HCT116 (cell line): ENCODE results near the gene HAPLN1. TPM values are rescaled to one million over a fixed set of nuclear protein-coding genes. Genes with fewer than 3 reads are reported as not detected.

Experiments
- ATAC-seq: fragments of 200-7000 bp; cut with Tn5 transposase; 2 replicates; pipeline ENCODE4 v1.9.1; 2020; ENCODE audit warnings: mild to moderate bottlenecking, moderate library complexity
- BruUV-seq: library from RNA; stranded (reverse); fragments of 400-500 nt; replicated peaks from 2 replicates; lab custom pipeline; 2021; lab: Mats Ljungman, UMichigan
- CTCF ChIA-PET: fragments of 300-600 bp; sonication (Branson Sonifier 250); formaldehyde crosslinking; loops from one replicate; lab custom pipeline; 2021; ENCODE audit warnings: antibody characterized with exemption; lab: Charles Lee
- POLR2A ChIA-PET: fragments of 300-600, 350-600 bp; sonication (Branson Sonifier 250); formaldehyde crosslinking; loops from one replicate; lab custom pipeline; 2021; ENCODE audit warnings: antibody characterized with exemption; lab: Charles Lee
- RAD21 ChIA-PET, 2 experiments: fragments of 300-600 bp; sonication (Branson Sonifier 250); formaldehyde crosslinking; loops; one replicate each; lab custom pipeline; 2023; ENCODE audit warnings: low total read pairs in 2 of 2; ENCODE audit not compliant: uncharacterized antibody in 2 of 2, unreplicated experiment in 2 of 2, low non-redundant PET in 1 of 2; lab: Charles Lee
- DNase-seq: peaks from one replicate; pipeline ENCODE4 v3.0.0-alpha.2; 2010; ENCODE audit warnings: low read depth, low spot score
- H2AFZ ChIP-seq: fragments of 200-600 bp; shearing (Covaris generic), sonication (generic); 2 replicates; pipeline ENCODE4 v1.6.1; 2017; ENCODE audit warnings: low read depth, mixed run types, mixed read lengths, antibody characterized with exemption, low read length; ENCODE audit not compliant: poor library complexity, severe bottlenecking
- H3K27ac ChIP-seq: 2 replicates; pipeline ENCODE4 v1.5.1; 2012; ENCODE audit warnings: low read depth, low read length
- H3K27me3 ChIP-seq: fragments of 200-600 bp; sonication (generic); 2 replicates; pipeline ENCODE4 v1.6.1; 2016; ENCODE audit warnings: mixed run types, low read length, mixed read lengths; ENCODE audit not compliant: insufficient read depth
- H3K36me3 ChIP-seq, 2 experiments: fragments of 200-500 bp in 1 of 2; fragments of 200-600 bp in 1 of 2; sonication (Bioruptor generic) in 1 of 2; sonication (generic) in 1 of 2; 2 replicates each; pipeline versions ENCODE4 v1.5.1 to v1.6.1; 2014 to 2016; ENCODE audit warnings: low read length in 2 of 2, inconsistent platforms in 1 of 2, mixed read lengths in 1 of 2, mixed run types in 1 of 2; ENCODE audit not compliant: insufficient read depth in 2 of 2, control insufficient read depth in 1 of 2
- H3K4me1 ChIP-seq, 2 experiments: fragments of 200-600 bp in 1 of 2; sonication (generic) in 1 of 2; 2 replicates each; pipeline versions ENCODE4 v1.5.1 to v1.6.1; 2012 to 2017; ENCODE audit warnings: low read length in 2 of 2, inconsistent platforms in 1 of 2, mild to moderate bottlenecking in 1 of 2, mixed read lengths in 1 of 2, mixed run types in 1 of 2, moderate library complexity in 1 of 2; ENCODE audit not compliant: insufficient read depth in 2 of 2, control insufficient read depth in 1 of 2
- H3K4me2 ChIP-seq: fragments of 200-600 bp; sonication (generic); 2 replicates; pipeline ENCODE4 v1.6.1; 2017; ENCODE audit warnings: mixed run types, low read length, mixed read lengths
- H3K4me3 ChIP-seq, 2 experiments: fragments of 200-600 bp in 1 of 2; sonication (generic) in 1 of 2; replicated peaks in 1 of 2; 2 replicates each; pipeline ENCODE4 v1.5.1; 2011 to 2016; ENCODE audit warnings: low read length in 2 of 2, control low read depth in 1 of 2, low read depth in 1 of 2, mild to moderate bottlenecking in 1 of 2, mixed read lengths in 1 of 2, mixed run types in 1 of 2
- H3K79me2 ChIP-seq: fragments of 200-600 bp; sonication (generic); 2 replicates; pipeline ENCODE4 v1.6.1; 2017; ENCODE audit warnings: mild to moderate bottlenecking, mixed run types, low read length, moderate library complexity, mixed read lengths; ENCODE audit not compliant: insufficient read depth
- H3K9ac ChIP-seq: fragments of 200-600 bp; sonication (generic); 2 replicates; pipeline ENCODE4 v1.6.1; 2016; ENCODE audit warnings: low read length, mixed read lengths
- H3K9me2 ChIP-seq: fragments of 200-600 bp; sonication (generic), shearing (Covaris generic); 2 replicates; pipeline ENCODE4 v1.6.1; 2017; ENCODE audit warnings: mixed run types, mild to moderate bottlenecking, moderate library complexity; ENCODE audit not compliant: insufficient read depth
- H3K9me3 ChIP-seq, 2 experiments: fragments of 200-500 bp in 1 of 2; fragments of 200-600 bp in 1 of 2; sonication (Bioruptor generic) in 1 of 2; sonication (generic) in 1 of 2; 2 replicates each; pipeline ENCODE4 v1.6.1; 2014 to 2017; ENCODE audit warnings: low read length in 2 of 2, mixed read lengths in 2 of 2, inconsistent platforms in 1 of 2, low read depth in 1 of 2, mild to moderate bottlenecking in 1 of 2, mixed run types in 1 of 2, moderate library complexity in 1 of 2; ENCODE audit not compliant: control insufficient read depth in 1 of 2, insufficient read depth in 1 of 2
- H4K20me1 ChIP-seq: fragments of 200-600 bp; sonication (generic), shearing (Covaris generic); 2 replicates; pipeline ENCODE4 v1.6.1; 2017; ENCODE audit warnings: mixed run types, mild to moderate bottlenecking, moderate library complexity; ENCODE audit not compliant: insufficient read depth
- ATF3 ChIP-seq: IDR thresholded peaks from 2 replicates; pipeline ENCODE4 v1.6.1; 2012
- CBX3 ChIP-seq: IDR thresholded peaks from 2 replicates; pipeline ENCODE4 v1.6.1; 2012; ENCODE audit warnings: low read depth
- EGR1 ChIP-seq: IDR thresholded peaks from 2 replicates; pipeline ENCODE4 v1.6.1; 2012; ENCODE audit warnings: low read depth
- POLR2A ChIP-seq: IDR thresholded peaks from 2 replicates; pipeline ENCODE4 v1.7.0; 2011; ENCODE audit warnings: borderline replicate concordance; ENCODE audit not compliant: insufficient read depth, insufficient read length; ENCODE audit errors: extremely low read depth
- SRF ChIP-seq: IDR thresholded peaks from 2 replicates; pipeline ENCODE4 v1.6.1; 2012; ENCODE audit warnings: low read depth
- TCF7L2 ChIP-seq: IDR thresholded peaks from 2 replicates; pipeline ENCODE4 v1.7.0; 2011; ENCODE audit warnings: borderline replicate concordance, inconsistent platforms; ENCODE audit not compliant: insufficient read depth, insufficient read length; ENCODE audit errors: extremely low read depth
- intact Hi-C: fragments of 100-400 bp; cut with micrococcal nuclease; formaldehyde crosslinking; loops from 2 replicates; pipeline ENCODE4 v1.10.0; 2022
- total RNA-seq: library from RNA; stranded (reverse); gene quantifications from one replicate; pipeline ENCODE4 v1.2.1, GENCODE V29; 2021; ENCODE audit not compliant: unreplicated experiment
- TF ChIP-seq, protein P1 (sequence below): IDR thresholded peaks from 2 replicates; pipeline ENCODE4 v1.6.1; 2011; ENCODE audit warnings: mild to moderate bottlenecking, low read length, moderate library complexity; ENCODE audit not compliant: insufficient replicate concordance; ENCODE audit errors: extremely low read depth

The HAPLN1 gene
- total RNA-seq, 1 experiment from 2014 or later, result 0.05 TPM

DNA sequence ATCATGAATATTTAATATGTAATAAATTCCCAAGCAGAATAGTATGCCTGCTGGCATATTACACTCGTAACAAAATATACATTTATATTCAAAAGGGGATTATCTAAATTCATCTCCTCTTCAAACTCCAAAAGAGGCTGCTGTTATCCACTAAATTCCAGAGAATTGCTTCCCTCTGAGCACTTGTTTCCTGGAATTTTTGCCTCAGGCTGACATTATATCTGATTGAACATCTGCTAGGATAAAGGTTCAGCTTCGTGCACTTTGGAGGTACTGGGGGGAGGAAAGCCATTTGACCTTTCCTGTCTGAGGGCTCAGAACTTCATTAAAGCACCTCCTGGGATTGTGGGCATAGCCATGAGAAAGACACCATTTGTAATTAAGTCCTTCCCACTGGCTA lies 4.3 kb upstream of the HAPLN1 start (continued):
- TF ChIP-seq, protein P1, sequence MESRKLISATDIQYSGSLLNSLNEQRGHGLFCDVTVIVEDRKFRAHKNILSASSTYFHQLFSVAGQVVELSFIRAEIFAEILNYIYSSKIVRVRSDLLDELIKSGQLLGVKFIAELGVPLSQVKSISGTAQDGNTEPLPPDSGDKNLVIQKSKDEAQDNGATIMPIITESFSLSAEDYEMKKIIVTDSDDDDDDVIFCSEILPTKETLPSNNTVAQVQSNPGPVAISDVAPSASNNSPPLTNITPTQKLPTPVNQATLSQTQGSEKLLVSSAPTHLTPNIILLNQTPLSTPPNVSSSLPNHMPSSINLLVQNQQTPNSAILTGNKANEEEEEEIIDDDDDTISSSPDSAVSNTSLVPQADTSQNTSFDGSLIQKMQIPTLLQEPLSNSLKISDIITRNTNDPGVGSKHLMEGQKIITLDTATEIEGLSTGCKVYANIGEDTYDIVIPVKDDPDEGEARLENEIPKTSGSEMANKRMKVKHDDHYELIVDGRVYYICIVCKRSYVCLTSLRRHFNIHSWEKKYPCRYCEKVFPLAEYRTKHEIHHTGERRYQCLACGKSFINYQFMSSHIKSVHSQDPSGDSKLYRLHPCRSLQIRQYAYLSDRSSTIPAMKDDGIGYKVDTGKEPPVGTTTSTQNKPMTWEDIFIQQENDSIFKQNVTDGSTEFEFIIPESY, result no peak

DNA sequence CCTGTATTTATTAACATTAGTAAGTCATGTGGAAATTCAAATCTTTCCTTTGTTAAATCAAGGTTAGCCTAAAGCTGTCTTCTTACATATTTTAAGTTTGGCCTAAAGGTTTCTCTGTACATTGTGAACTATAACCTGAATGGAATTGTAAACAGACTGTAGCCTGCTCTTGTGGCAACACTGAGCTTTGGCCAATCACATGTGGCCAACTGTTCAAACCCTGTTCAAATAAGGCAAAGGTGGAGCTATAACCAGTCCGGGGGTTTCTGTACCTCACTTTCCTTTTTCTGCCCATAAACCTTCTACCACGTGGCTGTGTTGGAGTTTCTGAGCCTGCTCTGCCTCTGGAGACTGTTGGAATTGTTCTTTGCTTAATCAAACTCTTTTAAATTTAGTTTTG lies 3.3 kb upstream of the HAPLN1 start:
- H4K20me1 ChIP-seq, result no peaks in the 10 kb centered on the region
- H3K4me1 ChIP-seq, result peaks cover 11 to 26% of the 10 kb centered on the region in 2 experiments; a peak in 3 of 4 replicates
- TF ChIP-seq CBX3 (no peak), SRF (peak; percentile 69)
- H3K27ac ChIP-seq, result no peak overlapping the region
- ChIA-PET CTCF (interaction anchor here (2.0 kb wide), 1 partner anchor 12 kb away, joined by 6 read pairs; no protein-coding TSS in a partner anchor), POLR2A (no interaction called here), RAD21 (no interaction called here)
- peak overlapping the region; percentile 96 for H2AFZ ChIP-seq
- BruUV-seq, result no TSS peak
- H3K4me3 ChIP-seq, result no peak overlapping the region
- ATAC-seq (peak; percentile 27; the same call in 1 of the 2 replicates), DNase-seq (no peak)
- no peaks in the 10 kb centered on the region for H3K27me3 ChIP-seq
- no peaks in the 10 kb centered on the region for H3K36me3 ChIP-seq
- H3K9me3 ChIP-seq, result no peaks in the 10 kb centered on the region
- no peaks in the 10 kb centered on the region for H3K79me2 ChIP-seq
- H3K9me2 ChIP-seq, result no peaks in the 10 kb centered on the region
- H3K9ac ChIP-seq, result no peak overlapping the region
- peak overlapping the region; percentile 44 for H3K4me2 ChIP-seq
- intact Hi-C loops, result no loop called here

DNA sequence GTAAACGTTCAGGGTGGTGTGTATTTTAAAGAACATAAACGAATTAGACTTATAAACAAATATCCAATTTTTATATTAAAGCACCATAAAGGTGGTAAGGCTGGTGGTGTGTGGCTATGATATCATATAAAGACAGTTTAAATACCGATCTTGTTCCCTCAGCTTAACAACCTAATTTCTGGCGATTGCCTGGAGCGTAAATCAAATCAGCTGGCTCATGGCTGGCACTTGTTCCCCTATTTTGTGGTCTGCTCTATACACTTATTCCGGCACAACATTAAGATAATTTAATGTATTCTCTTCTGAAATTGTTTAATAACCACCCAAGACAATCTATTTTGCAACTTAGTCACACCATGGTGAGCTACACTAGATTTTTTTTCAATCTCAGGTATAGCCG lies 2.4 kb upstream of the HAPLN1 start:
- Histone ChIP-seq H3K9me3 (no peaks in the 10 kb centered on the region), H4K20me1 (no peaks in the 10 kb centered on the region), H3K9ac (no peak overlapping the region), H3K36me3 (no peaks in the 10 kb centered on the region), H3K4me2 (peak overlapping the region; percentile 86), H3K4me1 (peaks cover 11 to 26% of the 10 kb centered on the region in 2 experiments; a peak in 3 of 4 replicates), H3K79me2 (no peaks in the 10 kb centered on the region), H3K27ac (peak overlapping the region; percentile 47; the same call in 1 of the 2 replicates), H3K27me3 (no peaks in the 10 kb centered on the region), H3K4me3 (peak overlapping the region in 1 of 2 experiments; percentile 60; a peak in 3 of 4 replicates), H3K9me2 (no peaks in the 10 kb centered on the region), H2AFZ (peak overlapping the region; percentile 96)
- ChIA-PET CTCF (no interaction called here), RAD21 (no interaction called here), POLR2A (interaction anchor here (0.5 kb wide), 1 partner anchor 17 kb away, joined by 3 read pairs; no protein-coding TSS in a partner anchor)
- ATAC-seq (no peak), DNase-seq (no peak)
- BruUV-seq, result no TSS peak
- intact Hi-C loops, result loop anchor here (2.0 kb wide), 1 partner anchor 532 kb away; no protein-coding TSS in a partner anchor
- no peak for TF ChIP-seq SRF
- no peak for TF ChIP-seq TCF7L2
- TF ChIP-seq ATF3, result no peak
- TF ChIP-seq POLR2A, result no peak
- TF ChIP-seq EGR1, result no peak
